Lung (tissue), 12 donors: ENCODE results near the gene LSP1. TPM values are rescaled to one million over a fixed set of nuclear protein-coding genes. Genes with fewer than 3 reads are reported as not detected.
"Not testable (repeated sequence)": the region's sequence is repeated elsewhere in the genome, so short reads cannot be mapped to it uniquely, and the experiment has no call there.

Experiments
- ATAC-seq: fragments of 200-7000 bp; cut with Tn5 transposase; one replicate; pipeline ENCODE4 v1.9.1; 2020; ENCODE audit warnings: moderate number of reproducible peaks; ENCODE audit not compliant: insufficient read depth, low FRiP score
- DNase-seq, 3 donors: peaks; one replicate each; pipeline ENCODE4 v3.0.0-alpha.2; 2013 to 2017
- H3K27ac ChIP-seq, 2 donors: one replicate each; pipeline ENCODE4 v1.5.1; 2013; ENCODE audit warnings: mild to moderate bottlenecking in 2 of 2, moderate library complexity in 2 of 2, control low read depth in 1 of 2, inconsistent platforms in 1 of 2, low read depth in 1 of 2, low read length in 1 of 2
- H3K27me3 ChIP-seq, 3 donors: one replicate each; pipeline ENCODE4 v1.5.1; 2013; ENCODE audit warnings: low read length in 2 of 3; ENCODE audit not compliant: control insufficient read depth in 3 of 3, insufficient read depth in 3 of 3
- H3K36me3 ChIP-seq, 4 donors: one replicate each; pipeline ENCODE4 v1.5.1; 2013; ENCODE audit warnings: low read length in 4 of 4, mild to moderate bottlenecking in 1 of 4, moderate library complexity in 1 of 4; ENCODE audit not compliant: control insufficient read depth in 4 of 4, insufficient read depth in 4 of 4
- H3K4me1 ChIP-seq, 5 donors: one replicate each; pipeline ENCODE4 v1.5.1; 2013; ENCODE audit warnings: low read length in 5 of 5, mild to moderate bottlenecking in 2 of 5, moderate library complexity in 1 of 5; ENCODE audit not compliant: control insufficient read depth in 5 of 5, insufficient read depth in 5 of 5
- H3K4me3 ChIP-seq: one replicate; pipeline ENCODE4 v1.5.1; 2013; ENCODE audit warnings: mild to moderate bottlenecking, control low read depth, moderate library complexity
- H3K9ac ChIP-seq, 2 donors: one replicate each; pipeline ENCODE4 v1.5.1; 2013; ENCODE audit warnings: low read length in 2 of 2, control low read depth in 1 of 2; ENCODE audit not compliant: insufficient read depth in 1 of 2
- H3K9me3 ChIP-seq, 4 donors: one replicate each; pipeline ENCODE4 v1.5.1; 2013; ENCODE audit warnings: low read length in 3 of 4, mild to moderate bottlenecking in 1 of 4, moderate library complexity in 1 of 4; ENCODE audit not compliant: control insufficient read depth in 4 of 4, insufficient read depth in 3 of 4
- CTCF ChIP-seq: IDR thresholded peaks from 2 replicates; pipeline ENCODE4 v1.5.1; 2012; ENCODE audit warnings: mild to moderate bottlenecking; ENCODE audit errors: control extremely low read depth, extremely low read depth
- WGBS, 2 donors: extraction: QIAGEN DNeasy Blood & Tissue Kit; methylation state at CpG; one replicate each; pipeline ENCODE4 v1.1.7; 2013; 5-methylcytosine and 5-hydroxymethylcytosine counted together
- polyA plus RNA-seq, 2 donors: library from polyadenylated mRNA; stranded (reverse); fragments of 200-250 nt; gene quantifications; one replicate each; pipeline ENCODE4 v1.2.1, GENCODE V29; 2013
- total RNA-seq, 2 donors: library from RNA; depleted of rRNA in 1 of 2; stranded (reverse); fragments of >200 nt in 1 of 2; gene quantifications; one replicate each; pipeline ENCODE4 v1.2.1, GENCODE V29; 2014 to 2021
- donor health status: control.
- donor health status: control.
- donor health status: Bipolar disorder and iron deficiency.
- donor health status: healthy.
- donor health status: DM: yes; HTN: yes; CAD: no.

Gene LSP1
- total and polyA plus RNA-seq, 4 donors: 44.9 to 121 (median 83.9) TPM

GRCh38 chr11:1873048-1873812 lies 20.3 kb downstream of the LSP1 start:
- peaks cover 0 to 22% (median 8%) of the 10 kb centered on the region in 5 donors for H3K4me1 ChIP-seq
- DNase-seq (peak in 2 of 3 donors; percentile 29 to 50), ATAC-seq (no peak)
- 47 to 58% methylated on average over 5 to 11 of the region's 11 CpGs for WGBS, 2 donors
- H3K4me3 ChIP-seq: no peak overlapping the region
- H3K9ac ChIP-seq: no peak overlapping the region
- H3K9me3 ChIP-seq: no peaks in the 10 kb centered on the region
- no peak for TF ChIP-seq CTCF
- H3K36me3 ChIP-seq: no peaks in the 10 kb centered on the region
- no peak overlapping the region for H3K27ac ChIP-seq
- H3K27me3 ChIP-seq: peaks cover 0 to 16% (median 3%) of the 10 kb centered on the region in 3 donors

GRCh38 chr11:1873813-1874150 lies 20.9 kb downstream of the LSP1 start:
- Histone ChIP-seq H3K4me1 (peaks cover 0 to 22% (median 8%) of the 10 kb centered on the region in 5 donors), H3K27me3 (peaks cover 0 to 16% (median 3%) of the 10 kb centered on the region in 3 donors)
- DNase-seq, H3K9ac ChIP-seq, H3K9me3 ChIP-seq, H3K4me3 ChIP-seq, ATAC-seq, H3K27ac ChIP-seq, H3K36me3 ChIP-seq: not testable (repeated sequence)
- WGBS, 2 donors: 90 to 95% methylated on average over 15 to 17 of the region's 17 CpGs

GRCh38 chr11:1874441-1875092 lies 21.7 kb downstream of the LSP1 start:
- Histone ChIP-seq H3K4me1 (peaks cover 0 to 22% (median 8%) of the 10 kb centered on the region in 5 donors), H3K27me3 (peaks cover 0 to 16% (median 3%) of the 10 kb centered on the region in 3 donors), H3K27ac (peak overlapping the region in 1 of 2 donors; percentile 38)
- H3K36me3 ChIP-seq, H3K9ac ChIP-seq, DNase-seq, H3K9me3 ChIP-seq, H3K4me3 ChIP-seq, ATAC-seq: not testable (repeated sequence)
- WGBS, 2 donors: 82 to 90% methylated on average over 15 to 17 of the region's 17 CpGs

GRCh38 chr11:1875093-1875850 lies 22.4 kb downstream of the LSP1 start:
- H3K27ac ChIP-seq: peak overlapping the region in 1 of 2 donors; percentile 38
- no peak for TF ChIP-seq CTCF
- H3K9me3 ChIP-seq: no peaks in the 10 kb centered on the region
- no peak for DNase-seq
- WGBS, 2 donors: 78 to 83% methylated on average over 28 of the region's 28 CpGs
- H3K4me3 ChIP-seq: no peak overlapping the region
- peaks cover 0 to 9% (median 0%) of the 10 kb centered on the region in 3 donors for H3K27me3 ChIP-seq
- no peak for ATAC-seq
- no peak overlapping the region for H3K9ac ChIP-seq
- H3K4me1 ChIP-seq: peaks cover 0 to 22% (median 8%) of the 10 kb centered on the region in 5 donors
- H3K36me3 ChIP-seq: no peaks in the 10 kb centered on the region

- H3K9ac ChIP-seq, DNase-seq, H3K4me3 ChIP-seq, H3K27me3 ChIP-seq, H3K9me3 ChIP-seq, H3K36me3 ChIP-seq, ATAC-seq: not testable (repeated sequence)
- H3K4me1 ChIP-seq: peaks cover 0 to 21% (median 8%) of the 10 kb centered on the region in 5 donors
- 84 to 89% methylated on average over 12 to 13 of the region's 13 CpGs for WGBS, 2 donors
- peak overlapping the region in 1 of 2 donors; percentile 84 for H3K27ac ChIP-seq
These were observed 23.0 kb downstream of the LSP1 start for GRCh38 chr11:1875851-1876301.
